Neuronal stem cell (in vitro differentiated cells): ENCODE data around the gene PGBD2.

Experiments used
- DNase-seq: peaks from one replicate; pipeline ENCODE4 v3.0.0-alpha.2; 2013; ENCODE audit warnings: low spot score
- H2AFZ ChIP-seq: one replicate; pipeline ENCODE4 v1.6.1; 2013; ENCODE audit warnings: mild to moderate bottlenecking, low read length, inconsistent platforms
- H2AK5ac ChIP-seq: 2 replicates; pipeline ENCODE4 v1.6.1; 2013; ENCODE audit warnings: low read depth, mild to moderate bottlenecking, inconsistent platforms, low read length, moderate library complexity, mixed read lengths
- H2BK120ac ChIP-seq: 2 replicates; pipeline ENCODE4 v1.6.1; 2013; ENCODE audit warnings: low read depth, mild to moderate bottlenecking, inconsistent platforms, low read length, moderate library complexity, mixed read lengths
- H2BK12ac ChIP-seq: one replicate; pipeline ENCODE4 v1.6.1; 2013; ENCODE audit warnings: low read length, inconsistent platforms
- H2BK15ac ChIP-seq: 2 replicates; pipeline ENCODE4 v1.6.1; 2013; ENCODE audit warnings: mild to moderate bottlenecking, low read length, inconsistent platforms, mixed read lengths
- H2BK5ac ChIP-seq: one replicate; pipeline ENCODE4 v1.6.1; 2013; ENCODE audit warnings: inconsistent platforms, mild to moderate bottlenecking, low read length, moderate library complexity
- H3K14ac ChIP-seq: one replicate; pipeline ENCODE4 v1.6.1; 2013; ENCODE audit warnings: low read length, inconsistent platforms
- H3K18ac ChIP-seq: 2 replicates; pipeline ENCODE4 v1.6.1; 2013; ENCODE audit warnings: low read length, inconsistent platforms
- H3K23ac ChIP-seq: 2 replicates; pipeline ENCODE4 v1.6.1; 2013; ENCODE audit warnings: low read depth, mild to moderate bottlenecking, mixed read lengths, low read length, inconsistent platforms; ENCODE audit not compliant: poor library complexity
- H3K27ac ChIP-seq: replicated peaks from 3 replicates; pipeline ENCODE4 v1.5.1; 2013; ENCODE audit warnings: low read length, inconsistent platforms
- H3K27me3 ChIP-seq, 3 experiments: 2 replicates each; pipeline ENCODE4 v1.6.1; 2013; ENCODE audit warnings: low read length in 3 of 3, mild to moderate bottlenecking in 2 of 3, inconsistent platforms in 1 of 3, low read depth in 1 of 3, mixed read lengths in 1 of 3, moderate library complexity in 1 of 3; ENCODE audit not compliant: control insufficient read depth in 3 of 3, insufficient read depth in 3 of 3
- H3K36me3 ChIP-seq, 2 donors: replicated peaks in 1 of 2; 2 replicates each; pipeline ENCODE4 v1.6.1; 2013; ENCODE audit warnings: low read length in 2 of 2; ENCODE audit not compliant: control insufficient read depth in 2 of 2, insufficient read depth in 2 of 2
- H3K4ac ChIP-seq: 2 replicates; pipeline ENCODE4 v1.6.1; 2013; ENCODE audit warnings: inconsistent platforms, mild to moderate bottlenecking, low read length, moderate library complexity
- H3K4me1 ChIP-seq, 2 donors: 1 replicate in 1 of 2; 2 replicates in 1 of 2; pipeline ENCODE4 v1.6.1; 2013; ENCODE audit warnings: low read length in 2 of 2, low read depth in 1 of 2; ENCODE audit not compliant: control insufficient read depth in 2 of 2, insufficient read depth in 1 of 2
- H3K4me2 ChIP-seq: one replicate; pipeline ENCODE4 v1.6.1; 2013; ENCODE audit warnings: mild to moderate bottlenecking, low read length, inconsistent platforms; ENCODE audit not compliant: insufficient read depth, poor library complexity, severe bottlenecking
- H3K4me3 ChIP-seq, 2 donors: 2 replicates each; pipeline ENCODE4 v1.5.1; 2013; ENCODE audit warnings: low read length in 2 of 2, mild to moderate bottlenecking in 2 of 2, inconsistent platforms in 1 of 2, moderate library complexity in 1 of 2
- H3K79me1 ChIP-seq: one replicate; pipeline ENCODE4 v1.6.1; 2013; ENCODE audit warnings: low read depth, mild to moderate bottlenecking, inconsistent platforms, low read length, moderate library complexity
- H3K9ac ChIP-seq: one replicate; pipeline ENCODE4 v1.6.1; 2013; ENCODE audit warnings: mild to moderate bottlenecking, low read depth, low read length, inconsistent platforms; ENCODE audit not compliant: poor library complexity
- H3K9me3 ChIP-seq, 2 donors: replicated peaks in 1 of 2; 2 replicates each; pipeline versions ENCODE3 to v1.6.1; 2013; ENCODE audit warnings: low read length in 2 of 2, mild to moderate bottlenecking in 2 of 2, inconsistent platforms in 1 of 2, low read depth in 1 of 2, mixed read lengths in 1 of 2, moderate library complexity in 1 of 2; ENCODE audit not compliant: control insufficient read depth in 2 of 2, insufficient read depth in 1 of 2
- H4K8ac ChIP-seq: one replicate; pipeline ENCODE4 v1.6.1; 2013; ENCODE audit warnings: low read depth, mild to moderate bottlenecking, inconsistent platforms, low read length, moderate library complexity
- H4K91ac ChIP-seq: one replicate; pipeline ENCODE4 v1.6.1; 2013; ENCODE audit warnings: low read length, low read depth, mild to moderate bottlenecking, inconsistent platforms; ENCODE audit not compliant: poor library complexity
- WGBS, 2 donors: extraction: QIAGEN DNeasy Blood & Tissue Kit; methylation state at CpG; one replicate each; pipeline ENCODE4 v1.1.7; 2013; ENCODE audit warnings: missing lambda C conversion rate in 2 of 2, mixed read lengths in 1 of 2; ENCODE audit not compliant: insufficient read length in 2 of 2, insufficient replicate concordance in 1 of 2; ENCODE audit errors: extremely low coverage in 2 of 2; 5-methylcytosine and 5-hydroxymethylcytosine counted together

Gene PGBD2

DNA sequence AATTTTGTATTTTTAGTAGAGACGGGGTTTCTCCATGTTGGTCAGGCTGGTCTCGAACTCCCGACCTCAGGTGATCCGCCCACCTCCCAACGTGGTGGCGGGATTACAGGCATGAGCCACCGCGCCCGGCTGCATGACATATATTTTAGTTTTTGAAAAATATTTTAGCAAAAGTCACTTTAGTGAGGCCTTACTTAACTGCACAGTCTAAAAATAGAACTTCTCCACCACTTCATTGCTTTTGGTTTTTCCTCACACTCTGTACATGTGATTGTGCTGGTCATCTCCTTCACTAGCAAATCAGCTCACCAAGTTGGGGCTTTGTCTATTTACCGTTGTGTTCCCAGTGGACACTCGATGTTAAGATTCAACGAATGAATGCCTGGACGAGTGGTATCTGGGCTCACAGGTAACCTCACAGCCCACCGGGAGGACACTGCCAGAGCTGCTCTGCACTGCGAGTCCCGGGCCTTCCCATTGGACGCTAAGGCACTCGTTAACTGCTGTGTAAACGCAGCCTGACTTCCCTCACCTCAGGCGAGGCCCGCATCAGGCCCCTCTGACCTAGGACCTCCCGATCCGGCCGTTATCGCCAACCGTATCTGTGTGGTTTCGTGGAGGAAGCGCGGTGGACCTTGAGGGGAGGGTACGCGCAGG is 33.2 kb upstream of the PGBD2 start:
- WGBS, 2 donors = no CpG with 5 or more reads among the region's 31 CpGs
- H4K8ac ChIP-seq = no peak overlapping the region

GRCh38 chr1:248873409-248873992 is 32.5 kb upstream of the PGBD2 start:
- H3K27ac ChIP-seq = peak overlapping the region; percentile 91
- no peaks in the 10 kb centered on the region for H3K27me3 ChIP-seq
- no peaks in the 10 kb centered on the region for H3K79me1 ChIP-seq
- peak overlapping the region; percentile 95 for H3K18ac ChIP-seq
- H3K4ac ChIP-seq = no peak overlapping the region
- no peak overlapping the region for H2AK5ac ChIP-seq
- peak overlapping the region; percentile 93 for H2AFZ ChIP-seq
- H3K4me3 ChIP-seq = peak overlapping the region; percentile 73 to 89
- H3K14ac ChIP-seq = no peak overlapping the region
- no peak overlapping the region for H4K91ac ChIP-seq
- WGBS, 2 donors = no CpG with 5 or more reads among the region's 41 CpGs
- DNase-seq = peak; percentile 99
- peak overlapping the region; percentile 58 for H3K4me2 ChIP-seq
- no peak overlapping the region for H2BK120ac ChIP-seq
- H3K9ac ChIP-seq = peak overlapping the region; percentile 89
- no peaks in the 10 kb centered on the region for H3K9me3 ChIP-seq
- no peak overlapping the region for H2BK12ac ChIP-seq
- H3K36me3 ChIP-seq = no peaks in the 10 kb centered on the region
- no peak overlapping the region for H4K8ac ChIP-seq
- H2BK5ac ChIP-seq = peak overlapping the region; percentile 14
- H3K4me1 ChIP-seq = no peaks in the 10 kb centered on the region
- H2BK15ac ChIP-seq = no peak overlapping the region
- peak overlapping the region; percentile 90 for H3K23ac ChIP-seq

More for the DNA sequence above, 33.2 kb upstream of the PGBD2 start:
- H2BK15ac ChIP-seq = no peak overlapping the region
- no peaks in the 10 kb centered on the region for H3K79me1 ChIP-seq
- H2BK5ac ChIP-seq = peak overlapping the region; percentile 14
- H3K4ac ChIP-seq = no peak overlapping the region
- peak overlapping the region; percentile 53 for H3K18ac ChIP-seq
- no peak overlapping the region for H4K91ac ChIP-seq
- H2BK120ac ChIP-seq = no peak overlapping the region
- H2AFZ ChIP-seq = peak overlapping the region; percentile 93
- no peak overlapping the region for H2BK12ac ChIP-seq
- H3K9me3 ChIP-seq = no peaks in the 10 kb centered on the region
- peak overlapping the region; percentile 13 for H3K23ac ChIP-seq
- H3K27me3 ChIP-seq = no peaks in the 10 kb centered on the region
- H3K4me3 ChIP-seq = peak overlapping the region; percentile 73 to 89
- H3K4me1 ChIP-seq = no peaks in the 10 kb centered on the region
- peak overlapping the region; percentile 82 for H3K9ac ChIP-seq
- no peak overlapping the region for H2AK5ac ChIP-seq
- peak; percentile 68 for DNase-seq
- H3K27ac ChIP-seq = peak overlapping the region; percentile 91
- H3K14ac ChIP-seq = no peak overlapping the region
- no peaks in the 10 kb centered on the region for H3K36me3 ChIP-seq
- peak overlapping the region; percentile 41 for H3K4me2 ChIP-seq

- Histone ChIP-seq H3K4ac (no peak overlapping the region), H3K18ac (no peak overlapping the region), H3K27ac (peak overlapping the region; percentile 69), H3K9me3 (no peaks in the 10 kb centered on the region), H3K4me3 (peak overlapping the region; percentile 73 to 89), H3K23ac (no peak overlapping the region), H4K91ac (no peak overlapping the region), H3K36me3 (no peaks in the 10 kb centered on the region), H2BK120ac (no peak overlapping the region), H2BK5ac (no peak overlapping the region), H2AFZ (no peak overlapping the region), H3K9ac (no peak overlapping the region), H2BK12ac (no peak overlapping the region), H3K14ac (no peak overlapping the region), H4K8ac (no peak overlapping the region), H3K79me1 (no peaks in the 10 kb centered on the region), H3K4me1 (no peaks in the 10 kb centered on the region), H3K27me3 (no peaks in the 10 kb centered on the region), H3K4me2 (peak overlapping the region; percentile 58), H2BK15ac (no peak overlapping the region), H2AK5ac (no peak overlapping the region)
- no peak for DNase-seq
- no CpG with 5 or more reads among the region's 23 CpGs for WGBS, 2 donors
Measured at GRCh38 chr1:248873993-248874533, 32.0 kb upstream of the PGBD2 start.

DNA sequence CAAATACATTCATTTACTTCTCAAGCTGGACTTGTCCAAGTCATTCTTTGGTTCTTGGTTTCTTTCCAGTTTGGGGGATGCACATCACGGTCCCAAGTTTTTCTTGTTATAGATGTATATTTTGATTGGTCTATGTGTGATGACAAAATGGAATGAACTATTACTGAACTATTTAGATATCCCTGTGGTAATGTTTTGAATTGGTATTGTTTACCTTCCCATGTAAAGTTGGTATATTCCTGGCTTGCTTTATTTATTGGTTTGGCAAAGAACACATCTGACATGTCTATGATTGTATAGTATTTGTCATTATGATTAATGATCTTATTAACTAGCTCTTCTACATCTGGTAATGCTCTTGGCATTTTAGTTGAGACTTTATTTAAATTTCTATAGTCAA is 24.8 kb upstream of the PGBD2 start:
- no peak overlapping the region for H2BK12ac ChIP-seq

More for the DNA sequence above, 24.8 kb upstream of the PGBD2 start:
- H2BK5ac ChIP-seq = no peak overlapping the region
- DNase-seq = no peak
- no peak overlapping the region for H3K23ac ChIP-seq
- H3K4me2 ChIP-seq = no peak overlapping the region
- no peaks in the 10 kb centered on the region for H3K27me3 ChIP-seq
- H3K14ac ChIP-seq = no peak overlapping the region
- no peak overlapping the region for H2AK5ac ChIP-seq
- H3K36me3 ChIP-seq = no peaks in the 10 kb centered on the region
- H3K18ac ChIP-seq = no peak overlapping the region
- no peak overlapping the region for H3K4ac ChIP-seq
- no peaks in the 10 kb centered on the region for H3K79me1 ChIP-seq
- H2BK15ac ChIP-seq = no peak overlapping the region
- no peak overlapping the region for H3K4me3 ChIP-seq
- WGBS, 2 donors = no CpG with 5 or more reads among the region's 1 CpG
- no peak overlapping the region for H3K9ac ChIP-seq
- H2AFZ ChIP-seq = no peak overlapping the region
- H4K91ac ChIP-seq = no peak overlapping the region
- H4K8ac ChIP-seq = no peak overlapping the region
- H3K9me3 ChIP-seq = no peaks in the 10 kb centered on the region
- no peak overlapping the region for H3K27ac ChIP-seq
- no peak overlapping the region for H2BK120ac ChIP-seq
- H3K4me1 ChIP-seq = no peaks in the 10 kb centered on the region
